GM19455 (cell line): ENCODE data around the gene PSMB11.
A peak's percentile ranks its signal among the peaks of the same experiment; 100 is the strongest.
"Not testable (repeated sequence)": the region's sequence is repeated elsewhere in the genome, so short reads cannot be mapped to it uniquely, and the experiment has no call there.

Experiments
- ATAC-seq: cut with Tn5 transposase; IDR thresholded peaks from one replicate; pipeline ENCODE4 v1.9.1; 2021; ENCODE audit not compliant: unreplicated experiment

The PSMB11 gene, protein sequence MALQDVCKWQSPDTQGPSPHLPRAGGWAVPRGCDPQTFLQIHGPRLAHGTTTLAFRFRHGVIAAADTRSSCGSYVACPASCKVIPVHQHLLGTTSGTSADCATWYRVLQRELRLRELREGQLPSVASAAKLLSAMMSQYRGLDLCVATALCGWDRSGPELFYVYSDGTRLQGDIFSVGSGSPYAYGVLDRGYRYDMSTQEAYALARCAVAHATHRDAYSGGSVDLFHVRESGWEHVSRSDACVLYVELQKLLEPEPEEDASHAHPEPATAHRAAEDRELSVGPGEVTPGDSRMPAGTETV

DNA sequence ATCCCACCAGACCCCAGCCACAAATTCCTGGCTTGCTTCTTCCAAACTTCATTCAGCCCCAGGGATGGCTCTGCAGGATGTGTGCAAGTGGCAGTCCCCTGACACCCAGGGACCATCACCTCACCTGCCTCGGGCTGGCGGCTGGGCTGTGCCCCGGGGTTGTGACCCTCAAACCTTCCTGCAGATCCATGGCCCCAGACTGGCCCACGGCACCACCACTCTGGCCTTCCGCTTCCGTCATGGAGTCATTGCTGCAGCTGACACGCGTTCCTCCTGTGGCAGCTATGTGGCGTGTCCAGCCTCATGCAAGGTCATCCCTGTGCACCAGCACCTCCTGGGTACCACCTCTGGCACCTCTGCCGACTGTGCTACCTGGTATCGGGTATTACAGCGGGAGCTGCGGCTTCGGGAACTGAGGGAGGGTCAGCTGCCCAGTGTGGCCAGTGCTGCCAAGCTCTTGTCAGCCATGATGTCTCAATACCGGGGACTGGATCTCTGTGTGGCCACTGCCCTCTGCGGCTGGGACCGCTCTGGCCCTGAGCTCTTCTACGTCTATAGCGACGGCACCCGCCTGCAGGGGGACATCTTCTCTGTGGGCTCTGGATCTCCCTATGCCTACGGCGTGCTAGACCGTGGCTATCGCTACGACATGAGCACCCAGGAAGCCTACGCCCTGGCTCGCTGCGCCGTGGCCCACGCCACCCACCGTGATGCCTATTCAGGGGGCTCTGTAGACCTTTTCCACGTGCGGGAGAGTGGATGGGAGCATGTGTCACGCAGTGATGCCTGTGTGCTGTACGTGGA, at the start of gene PSMB11:
Gene PSMB11 (plus strand): TSS at position 51 of the 804 bp plus-strand sequence. CDS start 14 bp downstream, at position 65.
- no peak for ATAC-seq

DNA sequence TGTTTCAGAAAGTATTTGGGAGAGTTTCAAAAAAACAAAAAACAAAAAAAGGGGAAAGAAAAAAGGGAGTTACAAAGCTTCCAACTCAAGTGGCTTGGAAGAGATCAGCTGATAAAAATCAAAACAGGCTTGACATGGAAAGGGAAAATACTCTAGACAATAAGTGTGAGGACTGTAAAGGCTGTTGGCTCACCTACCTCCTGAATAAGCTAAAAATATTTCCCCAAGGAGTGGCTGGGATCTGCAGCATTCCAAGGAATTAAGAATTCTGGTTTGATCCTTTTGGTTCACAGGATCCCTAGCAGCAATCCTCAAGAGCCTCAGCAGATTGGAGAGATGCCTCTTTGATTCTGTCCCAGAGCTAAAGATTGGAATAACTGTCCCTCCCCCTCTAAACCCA, 48.5 kb upstream of the PSMB11 start:
- no peak for ATAC-seq

DNA sequence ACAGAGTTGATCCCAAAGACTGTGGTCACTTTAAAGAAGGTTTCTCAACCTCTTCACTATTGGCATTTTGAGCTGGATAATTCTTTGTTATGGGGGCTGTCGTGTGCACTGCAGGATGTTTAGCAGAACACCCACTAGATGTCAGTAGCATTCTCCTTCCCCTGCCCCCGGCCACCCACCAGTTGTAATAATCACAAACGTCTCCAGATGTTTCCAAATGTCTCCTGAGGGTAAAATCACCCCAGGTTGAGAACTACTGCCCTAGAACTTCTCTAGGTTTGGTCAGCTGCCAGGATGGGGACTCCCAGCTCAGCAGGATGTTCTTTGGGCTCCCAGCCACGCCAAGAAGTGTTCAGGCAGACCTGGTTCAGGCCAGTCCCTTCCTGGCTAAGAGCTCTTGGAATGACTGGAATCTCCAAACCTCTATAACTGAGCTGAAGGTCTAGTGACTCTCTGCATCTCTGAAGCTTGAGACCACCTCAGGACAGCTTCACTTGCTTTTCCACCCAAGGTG, 47.2 kb upstream of the PSMB11 start:
- ATAC-seq, result no peak

DNA sequence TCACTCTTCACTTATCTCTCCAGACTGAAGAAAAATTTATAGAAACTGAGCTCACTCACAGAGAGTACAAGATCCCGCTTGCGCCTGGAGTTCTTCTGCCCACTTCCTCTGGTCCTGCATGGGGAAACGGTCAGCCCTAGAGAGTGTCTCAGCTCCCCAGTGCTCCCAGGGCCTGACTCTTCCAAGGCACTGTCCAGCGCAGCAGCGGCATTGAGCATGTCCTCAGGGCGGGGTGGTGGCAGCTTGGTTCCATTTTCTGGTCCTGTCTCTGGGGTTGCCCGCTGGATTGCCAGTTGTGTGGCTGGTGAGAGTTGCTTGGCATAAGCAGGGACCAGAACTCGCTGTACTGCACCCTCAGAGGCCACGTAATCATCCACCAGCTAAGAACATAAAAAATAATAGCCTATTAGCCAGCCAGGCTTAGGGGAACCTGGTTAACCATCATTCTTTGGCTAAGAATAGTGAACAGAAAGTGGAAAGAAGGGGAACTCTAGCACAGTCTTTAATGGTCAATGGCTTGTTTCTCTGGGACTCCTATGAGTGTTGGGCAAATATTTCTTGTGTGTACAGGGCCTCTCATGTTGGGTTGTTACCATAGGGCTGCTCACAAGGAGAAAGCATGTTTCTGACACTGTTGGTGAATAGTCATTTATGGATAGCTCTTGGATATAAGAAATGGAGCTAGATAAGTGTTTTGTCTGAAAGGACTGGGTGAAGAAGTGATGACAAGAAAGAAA, 46.0 kb upstream of the PSMB11 start:
- no peak for ATAC-seq

DNA sequence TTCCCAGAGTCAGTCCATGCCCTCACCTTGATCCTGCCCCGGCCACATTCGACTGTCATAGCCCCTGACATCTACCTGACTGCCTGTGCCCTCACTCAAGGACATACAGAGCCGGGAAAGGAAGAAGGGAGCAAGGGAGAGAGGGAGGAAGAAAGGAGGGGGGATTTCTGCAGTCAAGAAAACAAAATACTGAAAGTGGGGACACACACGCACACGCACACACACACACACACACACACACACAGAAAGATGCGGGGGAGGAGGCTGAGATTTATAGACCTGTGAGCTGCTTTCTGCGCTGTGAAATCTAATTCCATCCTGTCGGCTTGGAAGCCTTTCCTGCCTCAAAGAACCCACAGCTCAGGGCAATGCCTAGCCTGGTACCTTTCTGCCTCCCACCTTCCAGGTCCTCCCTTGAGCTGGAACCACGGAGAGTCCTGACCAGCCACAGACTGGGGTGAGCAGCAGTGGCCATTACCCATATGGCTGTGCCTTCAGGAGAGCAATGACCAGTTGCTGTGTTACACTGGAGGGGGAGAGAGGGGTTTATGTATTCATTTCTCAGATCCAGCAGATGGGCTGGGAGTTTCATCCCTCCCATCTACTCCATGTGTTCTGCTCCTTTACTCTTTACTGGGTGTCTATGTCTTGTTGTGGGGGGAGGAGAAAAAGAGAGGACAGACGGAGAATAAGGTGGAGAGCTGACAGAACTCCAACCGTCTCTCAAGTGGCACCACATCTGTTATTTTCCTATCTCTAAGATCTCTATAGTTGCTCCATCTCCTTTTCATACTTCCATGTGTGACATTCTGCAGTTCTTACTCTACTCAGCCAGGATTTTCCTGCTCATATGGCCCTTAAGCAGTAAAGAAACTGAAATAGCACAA, 45.0 kb upstream of the PSMB11 start:
- no peak for ATAC-seq

DNA sequence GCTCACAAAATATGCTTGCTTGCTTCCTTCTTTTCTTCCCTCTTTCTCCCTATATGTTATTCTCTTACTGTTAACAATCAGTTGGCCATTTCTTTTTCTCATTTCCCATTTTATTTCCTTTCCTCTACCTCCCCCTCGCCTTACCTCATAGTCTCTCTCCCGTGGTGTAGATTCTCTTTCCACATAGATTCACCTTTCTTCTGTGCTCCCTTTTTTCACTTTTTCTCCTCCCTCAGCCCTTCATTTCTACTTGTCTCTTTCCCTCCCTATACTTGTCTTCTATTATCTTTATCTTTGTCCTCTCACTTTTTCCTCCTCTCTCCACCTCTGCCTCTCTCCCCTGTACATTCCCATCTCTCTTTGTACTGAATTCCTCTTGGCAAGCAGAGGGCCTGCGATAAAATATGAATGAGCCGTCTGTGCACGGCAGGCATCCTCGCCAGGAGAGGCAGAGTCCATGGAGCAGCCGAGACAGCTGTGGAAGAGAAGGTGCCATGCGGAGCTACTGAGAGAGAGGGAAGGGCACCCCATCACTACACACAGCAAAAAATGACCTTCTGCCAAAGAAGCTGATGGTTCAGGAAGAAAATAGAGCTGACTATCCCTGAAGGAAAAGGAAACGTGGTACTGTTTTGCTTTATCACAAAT, 44.2 kb upstream of the PSMB11 start:
- ATAC-seq, result no peak

DNA sequence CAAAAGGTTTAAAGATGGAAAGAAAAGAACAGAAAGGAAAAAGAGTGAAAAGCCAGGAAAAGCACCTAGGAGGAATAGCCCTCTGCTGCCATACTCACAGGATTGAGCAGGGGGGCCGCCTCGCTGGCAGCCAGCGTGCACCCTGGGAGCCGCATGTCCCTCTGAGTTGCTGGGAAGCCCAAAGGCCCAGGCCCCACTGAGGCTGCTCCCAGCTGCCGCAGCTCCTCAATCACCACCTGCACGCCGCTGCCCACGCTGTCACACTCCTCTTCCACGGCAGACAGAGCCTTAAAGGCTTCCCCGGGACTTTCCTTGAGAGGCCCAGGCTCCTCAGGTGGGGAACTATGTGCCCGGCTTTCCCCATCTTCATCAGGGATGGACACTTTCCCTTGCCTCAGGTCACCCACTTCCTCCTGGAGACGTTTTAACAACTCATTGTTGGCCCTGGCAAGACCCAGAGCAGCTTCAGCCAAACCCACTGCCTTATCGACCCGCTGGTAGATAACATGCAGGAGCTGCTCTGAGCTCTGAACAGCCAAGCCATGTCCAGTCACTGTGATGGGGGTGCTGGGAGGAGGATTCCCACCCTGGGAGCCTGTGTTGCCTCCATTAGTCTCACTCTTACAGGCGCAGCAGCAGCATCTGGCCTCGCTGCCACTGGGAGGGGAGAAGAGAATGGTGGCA, 43.5 kb upstream of the PSMB11 start:
- ATAC-seq, result no peak

DNA sequence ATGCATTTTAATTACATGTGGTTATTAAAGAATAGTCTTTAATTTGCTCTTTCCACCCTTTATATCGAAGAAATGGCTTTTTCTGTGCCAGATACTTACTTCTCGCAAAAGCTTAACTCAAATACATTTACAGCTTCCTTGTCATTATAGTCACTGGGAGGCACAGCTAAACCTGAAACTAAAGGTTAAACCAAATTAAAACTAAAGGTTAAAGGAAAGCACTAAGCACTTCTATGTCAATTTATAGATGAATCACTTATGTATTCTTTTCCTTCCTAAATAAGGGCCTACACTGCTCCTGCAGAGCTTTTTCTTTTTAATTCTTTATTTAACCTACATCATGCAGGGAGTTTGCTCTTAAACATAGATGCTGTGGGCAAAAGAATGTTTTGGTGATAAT, 41.2 kb upstream of the PSMB11 start:
- ATAC-seq, result no peak

DNA sequence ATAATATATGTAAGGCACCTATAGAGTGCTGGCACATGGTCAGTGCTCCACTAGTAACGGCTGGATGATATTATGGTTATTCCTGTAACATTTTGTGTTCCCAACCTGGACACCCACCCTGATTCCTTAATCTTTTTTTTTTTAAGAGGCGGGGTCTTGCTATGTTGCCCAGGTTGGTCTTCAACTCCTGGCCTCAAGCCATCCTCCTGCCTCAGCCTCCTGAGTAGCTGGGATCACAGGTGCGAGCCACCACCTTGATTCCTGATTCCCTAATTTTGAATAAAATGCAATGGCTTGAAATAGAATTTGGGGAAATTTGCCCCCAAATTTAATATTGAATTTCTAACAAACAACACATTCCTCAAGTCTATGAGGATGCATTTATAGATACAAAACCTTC, 39.4 kb upstream of the PSMB11 start:
- no peak for ATAC-seq

DNA sequence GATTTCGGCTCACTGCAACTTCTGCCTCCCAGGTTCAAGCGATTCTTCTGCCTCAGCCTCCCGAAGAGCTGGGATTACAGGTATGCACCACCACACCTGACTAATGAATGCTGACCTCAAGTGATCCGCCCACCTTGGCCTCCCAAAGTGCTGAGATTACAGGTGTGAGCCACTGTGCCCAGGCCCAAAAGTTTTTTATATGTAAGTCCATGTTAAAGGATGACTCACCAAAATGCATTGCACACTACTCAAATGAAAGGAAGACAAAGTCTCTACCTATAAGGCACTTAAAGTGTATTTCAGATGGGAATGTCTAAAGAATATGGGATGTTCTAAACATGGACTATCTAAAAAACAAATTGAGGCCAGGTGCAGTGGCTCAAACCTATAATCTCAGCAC, 37.7 kb upstream of the PSMB11 start:
- ATAC-seq, result not testable (repeated sequence)

DNA sequence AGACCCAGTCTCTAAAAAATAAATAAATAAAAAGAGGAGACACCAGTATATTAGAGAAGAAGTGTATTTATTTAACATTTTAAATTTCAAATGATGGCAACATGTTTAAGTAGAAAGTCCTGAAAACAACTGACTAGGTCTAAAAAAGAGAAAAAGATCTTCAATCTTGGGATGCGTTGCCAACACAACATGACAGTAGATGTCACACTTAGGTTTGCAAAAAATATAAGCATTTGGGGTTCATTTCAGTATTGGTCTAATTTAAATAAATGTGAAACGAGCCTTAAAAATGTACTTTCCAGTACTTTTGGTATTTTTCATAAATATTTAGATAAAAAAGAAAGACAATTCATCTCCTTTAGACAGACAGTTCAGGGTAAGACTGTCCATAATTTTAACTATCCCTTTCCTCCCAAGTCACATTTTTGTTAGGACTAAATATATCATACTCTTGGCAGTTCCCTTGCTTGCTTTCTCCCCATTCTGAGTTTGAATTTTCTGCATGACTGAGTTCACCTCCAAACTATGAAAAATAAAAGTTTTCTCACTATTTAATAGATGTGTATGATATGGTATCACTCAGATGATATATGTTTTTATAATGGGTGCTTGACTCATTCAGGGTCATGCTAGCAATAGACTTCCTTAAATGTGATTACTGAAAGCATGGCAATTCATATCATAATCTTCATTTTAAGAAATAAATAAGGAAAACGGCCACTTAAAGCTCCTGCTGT, 36.4 kb upstream of the PSMB11 start:
- no peak for ATAC-seq

DNA sequence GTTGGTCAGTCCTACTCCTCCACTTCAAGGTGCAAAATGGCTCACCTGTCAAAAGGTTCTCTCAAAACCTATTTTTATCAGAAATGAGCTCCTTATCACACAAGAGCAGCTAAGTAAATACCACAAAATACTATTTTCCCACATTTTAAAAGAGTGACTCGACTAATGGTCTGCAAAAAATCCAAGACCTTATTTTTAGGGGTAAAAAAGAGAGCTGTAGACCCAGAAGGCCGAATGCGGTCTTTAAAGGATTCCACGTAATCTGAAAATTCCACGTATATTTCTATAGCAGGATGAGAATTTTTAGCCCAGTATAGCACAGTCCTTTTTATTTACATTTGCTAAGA, 35.9 kb upstream of the PSMB11 start:
- ATAC-seq, result no peak

DNA sequence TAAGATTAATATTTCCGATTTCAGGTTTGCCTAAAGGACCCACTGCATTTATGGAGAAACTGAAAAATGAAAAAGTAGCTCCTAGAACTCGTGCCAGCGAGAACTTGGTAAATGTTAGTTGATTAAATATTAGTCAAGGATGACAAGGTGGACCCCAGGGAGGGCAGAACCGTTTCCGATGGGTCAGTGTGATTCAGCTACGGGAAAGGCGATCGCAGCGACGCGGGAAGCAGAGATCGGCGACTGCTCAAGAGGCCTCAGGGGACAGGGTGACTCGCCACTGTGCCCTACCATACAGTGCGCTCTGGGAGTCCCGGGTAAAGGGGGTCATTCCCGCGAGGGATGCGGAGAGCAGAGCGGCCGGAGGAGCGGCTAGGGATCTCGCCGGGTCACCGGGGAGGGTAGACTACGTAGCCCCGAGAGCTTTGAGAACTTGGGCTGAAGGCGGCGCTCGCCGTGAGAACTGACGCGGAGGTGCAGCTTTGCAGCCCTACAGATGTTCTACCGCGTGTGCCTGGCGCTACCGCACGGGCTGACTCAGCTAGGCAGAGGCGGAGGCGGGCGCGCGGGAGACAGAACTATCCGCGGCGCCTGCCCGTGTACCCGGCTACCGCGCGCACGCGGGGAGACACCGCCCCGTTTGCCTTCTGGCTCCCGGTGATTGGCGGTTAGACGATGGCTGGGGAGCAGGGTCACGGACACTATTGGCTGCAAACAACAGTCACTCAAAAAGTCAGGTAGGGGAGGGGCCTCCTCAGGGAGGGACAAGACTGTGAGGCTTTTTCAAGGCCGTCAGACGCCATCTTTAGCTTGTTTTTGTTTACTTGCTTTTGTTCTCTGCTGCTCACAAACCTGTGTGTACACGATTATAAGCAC, 35.2 kb upstream of the PSMB11 start:
- peak; percentile 91 for ATAC-seq

DNA sequence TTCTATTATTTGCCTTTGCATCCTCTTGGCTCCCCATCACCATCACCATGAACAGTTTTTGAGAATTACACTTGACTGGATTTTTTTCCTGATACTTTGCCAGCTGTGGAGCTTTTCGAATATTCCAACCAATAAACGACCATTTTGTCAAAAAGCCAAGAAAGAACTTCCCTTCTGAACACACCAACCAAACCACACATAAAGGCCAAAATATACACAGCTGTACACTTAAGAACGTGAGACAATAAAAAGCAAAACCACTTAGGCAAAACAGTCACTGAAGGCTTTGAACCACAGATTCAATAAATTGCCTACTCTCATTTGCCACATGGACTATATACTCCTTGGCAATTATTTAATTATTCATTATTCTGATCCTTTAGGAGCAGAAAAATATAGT, 33.2 kb upstream of the PSMB11 start:
- no peak for ATAC-seq

DNA sequence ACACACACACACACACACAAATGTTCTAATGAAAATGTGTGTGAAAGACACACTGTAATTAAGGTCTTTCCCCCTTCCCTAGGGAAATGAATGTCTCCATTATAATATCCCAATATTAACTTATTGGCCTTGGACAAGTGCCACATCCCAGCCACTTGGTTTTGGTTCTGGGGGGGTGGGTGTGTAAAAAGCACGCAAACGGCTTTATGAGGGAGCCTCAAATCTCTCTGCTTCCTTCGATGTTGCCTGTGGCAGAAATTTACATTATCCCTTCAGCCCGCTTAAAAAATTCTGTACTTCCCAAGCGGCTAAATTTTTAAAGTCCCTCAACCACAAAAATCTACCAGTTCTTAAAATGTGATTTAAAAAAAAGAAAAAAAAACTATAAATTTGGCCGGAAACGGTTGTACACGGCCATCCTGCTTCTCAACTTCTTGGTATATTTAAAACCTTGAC, 32.5 kb upstream of the PSMB11 start:
- no peak for ATAC-seq

DNA sequence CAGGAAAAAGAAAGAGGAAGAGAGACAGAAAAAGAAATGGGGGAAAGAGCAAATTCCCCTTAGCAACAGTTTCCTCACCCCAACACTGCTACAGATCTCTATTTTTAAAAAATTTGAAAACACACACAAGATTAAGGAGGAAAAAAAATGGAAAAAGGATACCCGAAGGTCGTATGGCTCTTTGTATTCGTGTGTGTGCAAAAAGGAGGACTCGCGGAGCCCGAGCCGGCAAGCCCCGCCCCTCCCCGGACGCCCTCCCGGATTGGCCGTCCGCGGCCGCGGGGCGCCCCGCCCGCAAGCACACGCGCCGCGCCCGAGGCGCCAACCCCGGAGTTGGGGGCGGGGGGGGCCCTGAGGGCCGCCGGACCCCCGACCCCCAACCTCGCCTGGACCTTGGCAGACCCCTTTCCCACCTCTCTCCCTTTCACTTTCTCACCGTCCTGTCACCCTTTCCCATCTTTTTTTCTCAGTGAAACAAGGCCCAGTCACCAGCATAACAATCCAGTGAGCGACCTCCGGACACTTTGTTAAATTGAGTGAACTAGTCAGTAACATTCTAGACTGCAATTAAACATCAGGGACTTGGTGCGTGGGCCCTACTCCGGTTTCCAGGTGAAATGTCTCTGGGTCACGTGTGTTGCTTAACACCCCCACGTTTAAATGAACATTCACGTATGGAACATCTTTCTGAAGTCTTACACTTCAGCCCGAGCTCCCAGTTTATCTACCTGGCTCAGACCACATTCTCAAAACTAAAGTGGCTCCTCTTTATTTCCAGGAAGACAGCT, 31.9 kb upstream of the PSMB11 start, which contains the start of gene C14orf93:
Gene C14orf93 (minus strand): TSS at position 205 of the 788 bp plus-strand sequence. CDS start 11,120 bp downstream, outside the sequence.
- no peak for ATAC-seq
